HG02588 (cell line): ENCODE results near the gene KLHL12.
A peak's percentile ranks its signal among the peaks of the same experiment; 100 is the strongest.

Experiments used
- ATAC-seq: cut with Tn5 transposase; IDR thresholded peaks from one replicate; pipeline ENCODE4 v1.9.1; 2021; ENCODE audit warnings: mild to moderate bottlenecking, moderate library complexity; ENCODE audit not compliant: unreplicated experiment

The KLHL12 gene

GRCh38 chr1:202926581-202927491 lies at the start of gene KLHL12:
KLHL12 (minus strand) TSS chr1:202927234; CDS start chr1:202925162, 2,072 bp downstream.
- ATAC-seq: peak; percentile 87

- ATAC-seq: no peak
Measured at GRCh38 chr1:202976633-202977032, 49.6 kb upstream of the KLHL12 start.

- no peak for ATAC-seq
Measured at GRCh38 chr1:202974856-202975255, 47.8 kb upstream of the KLHL12 start.

DNA sequence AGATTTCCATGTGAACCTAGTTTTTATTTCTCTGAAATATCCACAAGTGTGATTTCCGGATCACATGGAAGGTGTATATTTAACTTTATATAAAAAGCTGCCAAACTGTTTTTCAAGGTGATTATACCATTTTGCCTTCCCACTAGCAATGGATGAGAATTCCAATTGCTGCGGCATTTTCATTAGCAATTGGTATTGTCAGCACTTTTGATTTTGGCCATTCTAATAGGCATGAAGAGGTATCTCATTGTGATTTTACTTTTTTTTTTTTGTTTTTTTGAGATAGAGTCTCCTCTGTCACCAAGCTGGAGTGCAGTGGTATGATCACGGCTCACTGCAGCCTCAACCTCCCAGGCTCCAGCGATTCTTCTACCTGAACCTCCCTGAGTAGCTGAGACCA lies 45.0 kb upstream of the KLHL12 start:
- no peak for ATAC-seq

GRCh38 chr1:202968895-202969295 lies 41.9 kb upstream of the KLHL12 start:
- peak; percentile 38 for ATAC-seq

- no peak for ATAC-seq
Measured at GRCh38 chr1:202968351-202968750, 41.3 kb upstream of the KLHL12 start.

DNA sequence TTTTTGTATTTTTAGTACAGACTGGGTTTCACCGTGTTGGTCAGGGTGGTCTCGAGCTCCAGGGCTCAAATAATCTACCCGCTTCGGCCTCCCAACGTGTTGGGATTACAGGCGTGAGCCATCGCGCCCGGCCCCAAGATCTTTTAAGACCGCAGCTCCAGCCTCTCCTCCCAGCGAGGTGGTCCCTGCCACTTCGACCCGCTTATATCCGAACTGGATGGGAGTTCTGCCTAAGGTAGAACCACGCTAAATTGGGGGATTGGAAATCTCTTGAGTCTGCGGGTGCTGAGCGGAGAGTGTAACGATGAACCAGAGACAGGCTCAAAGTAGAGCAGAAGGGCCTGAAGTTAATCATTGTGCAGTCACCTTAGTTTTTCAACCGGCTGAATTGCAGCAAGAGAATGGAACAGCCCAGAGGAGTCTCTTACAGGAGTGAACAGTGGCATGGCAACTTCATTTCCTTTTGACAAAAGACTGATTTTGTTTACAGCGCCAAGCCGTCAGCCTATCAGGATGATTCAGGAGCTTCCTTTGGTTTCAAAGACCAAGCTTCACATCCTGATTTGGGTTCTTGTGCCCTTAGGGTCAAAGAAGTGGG lies 40.7 kb upstream of the KLHL12 start:
- ATAC-seq: peak; percentile 2

DNA sequence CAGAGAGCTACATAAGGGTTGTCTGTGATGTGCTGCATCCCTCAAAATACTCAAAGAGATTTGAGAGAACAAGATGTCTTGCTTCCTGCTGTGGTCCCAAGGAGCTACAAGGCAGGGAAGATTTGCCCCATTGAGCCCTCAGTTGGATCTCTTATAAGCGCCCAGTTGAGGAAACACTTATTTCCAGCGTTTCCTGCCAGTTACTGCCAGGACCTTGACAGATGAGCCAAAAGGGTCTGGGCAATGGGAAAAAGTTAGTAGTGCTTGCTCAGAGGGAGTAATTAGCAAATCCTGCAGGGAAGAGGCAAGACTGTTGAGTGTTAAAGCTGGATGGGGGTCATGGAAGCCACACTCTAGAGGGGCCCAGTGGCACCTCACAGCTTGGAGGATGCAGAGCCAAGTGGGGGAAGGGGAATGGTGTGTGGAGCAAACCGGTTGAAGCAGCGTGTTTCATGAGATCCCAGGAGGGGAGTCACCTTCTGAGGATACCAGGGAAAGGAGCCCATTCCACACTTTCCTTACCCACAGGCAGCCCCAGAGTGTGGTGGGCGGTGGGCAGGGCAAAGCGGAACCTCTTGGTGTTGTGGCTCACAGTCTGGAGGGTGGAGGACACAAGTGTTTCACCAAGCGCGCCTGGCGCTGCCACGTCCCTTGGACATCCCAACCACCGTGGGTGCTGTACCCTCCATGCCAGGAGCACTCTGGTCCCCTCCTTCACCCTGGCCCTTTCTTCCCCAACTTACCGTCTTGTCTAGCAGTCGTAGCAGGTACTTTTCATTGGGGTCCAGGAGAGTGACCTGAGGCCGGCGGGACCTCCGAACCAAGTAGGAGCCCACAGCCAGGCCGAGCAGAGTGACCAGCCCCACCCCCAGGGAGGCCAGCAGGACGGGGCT lies 39.2 kb upstream of the KLHL12 start:
- no peak for ATAC-seq

DNA sequence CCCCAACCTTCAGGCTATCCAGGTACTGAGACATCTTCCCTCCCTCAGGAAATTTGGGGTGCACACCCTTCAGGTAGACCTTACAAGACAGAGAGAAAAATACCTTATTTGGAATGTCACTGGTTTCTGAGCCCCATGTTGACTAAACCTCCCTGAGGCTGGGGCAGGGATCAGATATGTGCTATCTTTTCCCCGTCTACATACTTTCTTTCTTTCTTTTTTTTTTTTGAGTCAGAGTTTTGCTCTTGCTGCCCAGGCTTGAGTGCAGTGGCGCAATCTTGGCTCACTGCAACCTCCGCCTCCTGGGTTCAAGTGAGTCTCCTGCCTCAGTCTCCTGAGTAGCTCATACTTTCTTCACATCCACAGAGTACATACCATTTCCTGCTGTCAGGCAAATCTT lies 38.4 kb upstream of the KLHL12 start:
- ATAC-seq: no peak

DNA sequence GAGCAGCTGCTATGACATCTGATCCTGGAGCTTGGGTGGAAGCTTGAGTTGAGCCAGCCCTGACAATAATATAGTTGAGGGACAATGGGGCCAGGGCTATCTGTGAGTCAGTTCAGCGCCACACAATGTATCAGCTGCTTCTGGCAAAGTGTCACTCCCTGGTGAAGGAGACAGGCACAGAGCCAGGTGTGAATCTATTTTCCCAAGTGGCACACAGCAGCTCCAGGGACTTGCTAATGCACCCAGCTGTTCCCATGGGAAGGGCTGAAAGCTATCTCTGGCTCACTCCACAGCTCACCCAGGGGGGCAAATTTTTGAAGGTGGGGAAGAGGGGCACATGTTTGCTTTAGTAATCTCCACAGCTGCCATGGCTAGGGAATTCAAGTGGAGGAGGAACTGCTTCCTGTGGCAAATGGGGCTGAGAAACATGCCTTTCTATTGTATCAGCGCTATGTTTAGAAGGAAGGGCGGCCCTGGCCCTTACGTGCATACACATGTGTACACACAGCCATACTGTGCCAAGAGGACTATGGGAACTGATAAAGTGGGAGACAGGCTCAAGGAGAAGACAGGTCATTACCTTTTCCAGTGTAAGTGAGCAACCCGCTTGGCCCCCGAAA lies 37.9 kb upstream of the KLHL12 start:
- ATAC-seq: no peak

- no peak for ATAC-seq
Measured at GRCh38 chr1:202961220-202961880, 34.3 kb upstream of the KLHL12 start.

GRCh38 chr1:202959276-202959620 lies 32.2 kb upstream of the KLHL12 start:
- ATAC-seq: no peak

DNA sequence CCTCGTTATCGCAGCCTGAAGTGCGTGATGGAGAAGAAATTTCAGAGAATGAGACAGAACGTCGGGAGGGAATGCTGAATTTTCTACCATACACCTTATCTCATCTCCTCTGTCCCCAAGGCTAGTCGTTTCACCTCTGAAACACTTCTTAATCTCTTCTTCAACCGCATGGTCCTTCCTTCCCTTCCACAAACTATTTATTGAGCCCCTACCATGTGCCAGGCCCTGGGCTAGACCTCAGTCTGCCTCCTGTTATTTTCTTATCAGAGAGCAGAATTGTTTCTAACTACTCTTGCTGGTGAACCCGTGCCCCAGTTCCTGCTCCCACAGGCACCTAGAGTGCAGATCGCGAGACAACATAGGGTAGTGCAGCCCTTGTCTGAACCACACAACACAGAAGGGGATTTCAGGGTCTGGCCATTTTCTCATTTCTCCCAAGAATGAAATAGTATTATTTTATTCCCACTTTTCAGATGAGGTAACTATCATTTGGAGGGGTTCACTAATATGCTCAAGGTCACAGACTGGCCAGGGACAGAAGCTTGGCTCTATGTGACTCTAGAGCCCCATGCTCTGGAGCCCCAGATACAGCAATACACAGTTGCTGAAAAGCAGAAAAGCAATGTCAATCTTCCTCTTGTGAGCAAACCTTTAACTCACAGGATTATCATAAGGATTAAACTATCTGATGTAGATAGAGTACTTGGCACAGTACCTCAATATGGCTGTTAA lies 31.7 kb upstream of the KLHL12 start:
- ATAC-seq: no peak

- ATAC-seq: peak; percentile 97
Measured at GRCh38 chr1:202957733-202958543, 30.9 kb upstream of the KLHL12 start, which contains the start of gene ADIPOR1. ADIPOR1 (minus strand) TSS chr1:202958312; CDS start chr1:202951070, 7,242 bp downstream.

- ATAC-seq: no peak
Measured at GRCh38 chr1:202956969-202957368, 29.9 kb upstream of the KLHL12 start.

- ATAC-seq: no peak
Measured at GRCh38 chr1:202954057-202954745, 27.2 kb upstream of the KLHL12 start.

DNA sequence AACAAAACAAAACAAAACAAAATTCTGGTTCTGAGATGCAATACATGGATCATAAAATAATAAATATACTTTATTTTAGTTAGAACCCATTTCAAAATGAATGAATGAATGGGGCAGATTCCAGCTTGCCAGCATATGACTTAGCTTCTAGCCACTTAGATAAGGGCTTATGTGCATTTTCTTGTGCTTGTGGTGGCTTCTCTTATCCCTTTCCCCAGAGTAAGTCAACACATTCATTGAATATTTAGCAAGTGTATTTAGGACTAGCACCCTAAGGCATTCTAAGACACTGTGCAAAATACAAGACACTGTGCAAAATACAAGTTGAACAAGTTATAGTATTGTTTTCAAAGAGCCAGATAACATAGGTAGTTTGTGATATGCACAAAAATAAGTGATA lies 26.4 kb upstream of the KLHL12 start:
- no peak for ATAC-seq

- no peak for ATAC-seq
Measured at GRCh38 chr1:202952818-202953217, 25.8 kb upstream of the KLHL12 start.
